ENCODE data around the gene MED14.
"Not testable (repeated sequence)": the region's sequence is repeated elsewhere in the genome, so short reads cannot be mapped to it uniquely, and the experiment has no call there.

The MED14 gene

DNA sequence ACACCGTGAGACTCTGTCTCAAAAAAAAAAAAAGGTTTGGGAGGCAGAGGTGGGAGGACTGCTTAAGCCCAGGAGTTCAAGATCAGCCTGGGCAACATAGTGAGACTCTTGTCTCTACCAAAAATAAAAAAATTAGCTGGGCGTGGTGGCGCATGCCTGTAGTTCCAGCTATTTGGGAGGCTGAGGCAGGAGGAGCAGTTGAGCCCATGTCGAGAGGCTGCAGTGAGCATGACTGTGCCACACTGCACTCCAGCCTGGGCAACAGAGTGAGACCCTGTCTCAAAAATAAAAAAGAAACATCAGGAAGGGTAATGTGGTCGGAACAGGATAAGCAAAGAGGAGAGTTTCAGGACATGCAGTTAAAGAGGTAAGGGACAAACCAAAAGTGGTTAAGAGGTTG is 2.8 kb downstream of the MED14 start:
- DNase-seq (ENCODE audit: extremely low spot score, insufficient read length, low read depth) = not testable (repeated sequence)
- FAIRE-seq = peak; percentile 5

DNA sequence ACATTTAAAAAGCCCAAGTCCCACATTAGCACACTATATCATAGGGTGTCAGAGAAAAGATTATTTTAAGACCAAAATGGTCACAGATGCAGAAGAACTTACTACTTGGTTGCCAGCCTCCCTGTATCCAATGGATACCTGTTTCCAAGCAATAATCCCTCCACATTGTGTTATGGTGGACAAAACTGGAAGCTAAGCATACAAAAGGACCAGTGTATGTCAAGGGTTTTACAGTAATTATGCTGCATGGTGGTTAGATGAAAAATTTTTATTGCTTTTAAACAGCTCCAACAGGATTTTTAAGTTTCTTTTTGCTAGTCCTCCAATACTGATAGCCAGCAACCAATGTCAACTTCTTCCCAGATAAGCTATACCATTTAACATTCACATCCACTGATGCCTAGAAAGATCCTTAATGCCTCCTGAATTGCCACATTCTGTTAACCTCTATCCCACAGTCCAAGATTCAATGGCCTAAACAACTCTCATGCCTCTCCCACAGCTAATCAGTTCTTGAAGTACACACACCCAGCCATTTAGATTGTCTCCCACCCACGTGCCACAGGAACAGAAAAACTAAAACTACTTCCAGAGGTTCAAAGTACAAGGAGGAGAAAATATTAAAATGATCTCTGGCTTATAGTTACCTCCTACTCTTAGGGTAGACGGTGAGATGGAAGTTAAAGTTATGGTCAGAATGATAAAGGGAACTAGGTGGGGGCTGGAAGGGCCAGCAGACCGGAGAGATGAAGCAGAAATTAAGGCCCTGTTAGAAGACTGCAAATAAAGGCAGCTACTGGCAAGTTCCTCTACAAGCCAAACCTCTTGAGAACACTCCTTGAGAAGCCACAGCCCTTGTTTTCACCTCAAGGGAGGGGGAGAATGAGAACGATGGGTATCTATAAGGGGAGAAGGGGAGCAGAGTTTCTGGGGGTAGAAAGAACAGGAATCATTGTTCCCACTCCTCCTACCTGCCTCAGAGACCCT is 5.5 kb downstream of the MED14 start:
- FAIRE-seq (peak; percentile 91), DNase-seq (ENCODE audit: extremely low spot score, insufficient read length, low read depth) (no peak)

DNA sequence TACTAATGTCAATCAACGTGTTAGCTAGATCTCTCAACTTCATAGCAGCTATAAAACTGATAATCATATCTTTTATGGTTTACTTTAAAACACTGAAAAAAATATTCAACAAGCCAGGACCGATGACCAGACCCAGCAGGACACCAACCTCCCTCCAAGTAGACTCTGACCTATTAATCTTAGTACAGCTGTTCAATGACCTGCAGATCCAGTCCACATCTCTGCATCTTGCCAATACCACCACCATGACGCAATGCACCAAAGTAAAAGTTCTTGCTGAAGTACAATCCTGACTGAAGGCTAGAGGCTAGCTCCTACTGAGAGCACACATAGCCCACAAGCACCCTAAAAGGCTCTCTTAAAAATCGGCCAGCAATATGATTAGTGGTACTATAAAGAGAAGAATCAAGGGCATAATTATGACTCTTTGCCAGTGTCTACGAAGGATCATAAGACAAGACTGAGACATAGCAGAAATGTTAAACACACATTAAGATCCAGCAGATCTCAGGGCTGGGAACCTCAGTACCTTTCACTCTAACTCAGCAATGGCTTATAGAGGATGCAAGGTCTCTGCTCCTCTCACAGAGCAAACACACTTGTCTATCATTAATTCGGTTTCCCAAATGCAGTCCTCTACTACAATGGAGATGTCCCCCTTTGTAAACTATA is 7.6 kb downstream of the MED14 start:
- FAIRE-seq = no peak

DNA sequence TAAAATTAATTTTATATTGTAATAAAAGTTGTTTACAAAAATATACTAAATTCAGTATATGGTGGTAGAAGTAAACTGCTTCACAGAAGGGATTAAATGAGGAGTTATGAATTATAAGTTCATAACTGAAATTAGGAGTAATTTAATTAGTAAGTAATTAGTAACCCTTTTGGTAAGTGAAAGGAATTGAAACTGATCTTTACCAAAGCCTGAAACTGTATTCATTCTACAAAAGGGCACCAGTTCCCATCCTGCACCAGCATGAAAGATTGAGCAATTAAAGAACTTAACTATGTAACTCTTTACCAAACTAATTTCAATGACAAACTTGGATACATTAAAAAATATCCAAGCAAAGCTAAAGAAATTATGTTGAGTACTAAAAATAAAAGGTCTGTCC is 8.2 kb downstream of the MED14 start:
- no peak for DNase-seq (ENCODE audit: extremely low spot score, insufficient read length, low read depth)
- peak; percentile 31 for FAIRE-seq

More for the DNA sequence above, 7.6 kb downstream of the MED14 start:
- no peak for DNase-seq (ENCODE audit: extremely low spot score, insufficient read length, low read depth)

DNA sequence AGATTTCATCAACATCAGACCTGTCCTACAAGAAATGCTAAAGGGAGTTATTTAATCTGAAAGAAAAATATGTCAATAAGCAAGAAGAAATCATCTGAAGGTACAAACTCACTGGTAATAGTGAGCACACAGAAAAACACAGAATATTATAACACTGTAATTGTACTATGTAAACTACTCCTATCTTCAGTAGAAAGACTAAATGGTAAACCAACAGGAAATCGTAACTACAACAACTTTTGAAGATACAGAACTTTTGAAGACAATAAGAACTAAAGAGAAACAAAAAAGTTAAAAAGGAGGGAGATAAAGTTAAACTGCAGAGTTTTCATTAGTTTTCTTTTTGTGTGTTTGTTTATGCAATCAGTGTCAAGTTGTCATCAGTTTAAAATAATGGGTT is 12.4 kb downstream of the MED14 start:
- FAIRE-seq = no peak
- DNase-seq (ENCODE audit: extremely low spot score, insufficient read length, low read depth) = no peak

DNA sequence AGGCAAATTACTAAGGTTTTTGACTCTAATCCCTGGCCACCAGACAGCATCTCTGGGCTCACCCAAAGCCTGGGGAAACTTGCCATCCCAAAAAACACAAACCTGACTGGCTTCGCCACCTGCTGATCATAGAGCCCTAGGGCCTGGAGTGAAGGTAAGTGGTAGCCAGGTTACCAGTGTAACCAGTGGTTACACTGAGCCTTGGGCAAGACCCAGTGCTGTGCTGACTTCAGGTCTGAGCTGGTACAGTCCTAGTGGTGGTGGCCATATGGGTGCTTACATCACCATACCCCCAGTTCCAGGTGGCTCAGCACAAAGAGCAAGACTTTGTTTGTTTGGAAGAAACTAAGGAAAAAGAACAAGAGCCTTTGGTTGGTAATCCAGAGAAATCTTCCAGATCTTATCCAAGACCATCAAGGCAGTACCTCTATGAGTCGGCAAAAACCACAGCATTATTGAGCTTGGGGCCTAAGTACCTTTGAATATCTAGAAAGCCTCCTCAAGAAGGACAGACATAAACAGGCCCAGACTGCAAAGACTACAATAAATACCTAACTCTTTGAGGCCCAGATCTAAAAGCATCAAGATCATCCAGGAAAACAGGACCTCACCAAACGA is 13.7 kb downstream of the MED14 start:
- FAIRE-seq (no peak), DNase-seq (ENCODE audit: extremely low spot score, insufficient read length, low read depth) (no peak)

DNA sequence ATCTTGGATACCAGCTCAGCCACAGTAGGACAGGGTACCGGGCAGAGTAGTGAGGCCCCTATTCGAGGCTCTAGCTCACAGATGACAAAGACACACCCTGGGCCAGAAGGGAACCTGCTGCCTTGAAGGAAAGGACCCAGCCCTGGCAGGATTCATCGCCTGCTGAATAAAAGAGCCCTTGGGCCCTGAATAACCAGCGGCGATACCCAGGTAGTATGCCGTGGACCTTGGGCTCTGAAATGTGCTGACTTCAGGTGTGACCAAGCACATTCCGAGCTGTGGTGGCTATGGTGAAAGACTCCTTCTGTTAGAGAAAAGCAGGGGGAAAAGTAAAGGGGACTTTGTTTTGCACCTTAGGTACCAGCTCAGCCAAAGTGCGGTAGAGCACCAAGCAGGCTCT is 14.6 kb downstream of the MED14 start:
- FAIRE-seq (no peak), DNase-seq (ENCODE audit: extremely low spot score, insufficient read length, low read depth) (no peak)

DNA sequence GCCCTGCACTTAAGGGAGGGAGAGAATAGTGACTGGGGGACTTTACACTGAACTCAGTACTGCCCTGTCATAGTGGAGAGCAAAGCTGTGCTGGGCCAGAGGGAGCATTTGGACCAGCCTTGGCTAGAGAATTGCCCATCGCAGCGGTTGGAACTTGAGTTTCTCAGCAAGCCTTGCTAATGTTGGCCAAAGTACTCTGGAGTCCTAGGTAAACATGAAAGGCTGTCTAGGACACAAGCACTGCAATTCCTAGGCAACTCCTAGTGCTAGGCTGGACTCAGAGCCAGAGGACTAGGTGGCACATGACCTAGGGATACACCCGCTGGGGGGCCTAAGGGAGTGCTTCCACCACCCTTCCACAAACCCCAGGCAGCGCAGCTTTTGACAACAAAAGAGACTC is 15.0 kb downstream of the MED14 start:
- no peak for DNase-seq (ENCODE audit: extremely low spot score, insufficient read length, low read depth)
- no peak for FAIRE-seq

DNA sequence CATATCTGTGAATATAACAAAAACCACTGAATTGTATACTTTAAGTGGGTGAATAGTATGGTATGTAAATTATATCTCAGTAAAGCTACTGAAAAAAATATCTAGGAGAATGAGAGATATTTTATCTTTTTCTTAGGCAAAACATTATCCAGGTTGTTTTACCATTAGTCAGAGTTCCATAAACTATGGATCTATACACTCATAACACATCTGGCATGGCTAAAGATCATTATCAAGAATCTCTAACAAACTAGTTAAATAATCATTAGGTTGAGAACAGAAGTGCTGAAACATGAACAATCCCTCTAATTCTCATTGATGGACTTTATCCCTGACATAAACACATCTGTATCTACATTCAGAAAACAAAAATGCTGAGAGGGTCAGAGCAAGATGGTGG is 15.6 kb downstream of the MED14 start:
- DNase-seq (ENCODE audit: extremely low spot score, insufficient read length, low read depth) (no peak), FAIRE-seq (peak; percentile 9)

DNA sequence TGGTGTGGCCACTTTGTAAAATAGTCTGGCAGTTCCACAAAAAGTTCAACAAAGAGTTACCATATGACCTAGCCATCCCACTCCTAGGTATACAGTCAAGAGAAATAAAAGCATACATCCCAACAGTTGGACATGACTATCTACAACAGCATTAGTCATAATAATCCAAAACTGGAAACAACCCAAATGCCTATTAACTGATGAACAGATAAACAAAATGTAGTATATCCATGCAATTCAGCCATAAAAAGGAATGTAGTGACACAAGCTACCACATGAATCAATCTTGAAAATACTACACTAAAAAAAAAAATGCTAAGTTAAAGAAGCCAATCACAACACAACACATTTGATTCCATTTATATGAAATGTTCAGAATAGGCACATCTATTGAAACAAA is 16.1 kb downstream of the MED14 start:
- DNase-seq (ENCODE audit: extremely low spot score, insufficient read length, low read depth) (no peak), FAIRE-seq (no peak)

DNA sequence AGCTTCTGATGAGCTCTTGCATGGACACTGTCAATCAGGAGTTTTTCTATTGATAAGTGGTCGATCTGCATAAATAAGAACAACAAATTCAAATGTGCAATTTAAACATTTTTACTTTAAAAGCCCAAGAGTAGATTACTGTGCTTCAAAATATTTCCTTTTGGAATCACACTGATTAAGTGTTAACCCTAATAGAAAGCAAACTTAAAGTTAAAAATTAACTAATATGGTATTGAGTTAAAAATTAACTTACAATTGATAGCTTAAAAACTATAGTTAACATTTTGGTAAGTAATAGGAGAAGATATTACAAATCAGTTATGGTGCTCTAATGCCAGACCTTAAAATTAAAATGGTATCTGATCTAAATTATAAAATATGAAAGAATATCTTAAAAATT is 25.9 kb downstream of the MED14 start:
- FAIRE-seq = no peak
- no peak for DNase-seq (ENCODE audit: extremely low spot score, insufficient read length, low read depth)

DNA sequence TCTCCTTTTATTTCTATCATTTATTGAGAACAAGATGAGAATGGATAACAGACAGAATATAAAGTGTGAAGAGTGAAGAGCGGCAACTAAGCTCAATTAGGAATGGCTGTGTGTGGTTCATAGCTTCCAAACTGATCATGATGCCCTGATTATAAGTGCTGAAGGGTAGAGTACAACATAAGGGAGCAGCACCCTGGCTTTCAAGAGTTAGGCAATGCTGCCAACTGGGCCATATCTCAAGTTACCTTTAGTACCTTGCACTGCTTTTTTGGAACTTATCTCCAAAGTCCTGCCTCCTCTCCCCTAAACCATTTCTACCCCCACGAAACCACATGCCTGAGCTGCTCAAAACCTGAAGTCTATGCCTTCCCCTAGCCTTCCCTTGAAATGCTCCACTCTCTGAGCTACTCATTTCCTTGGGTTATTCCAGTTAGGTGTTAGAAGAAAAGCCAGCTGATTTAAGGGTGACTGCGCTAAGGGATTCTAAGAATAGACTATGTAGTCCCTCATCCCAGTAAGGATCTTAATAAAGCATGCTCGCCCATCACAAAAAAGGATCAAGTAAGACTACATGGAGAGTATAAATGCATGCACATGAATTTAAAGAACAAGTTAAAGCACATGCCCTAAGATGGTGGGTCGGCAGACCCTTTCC is 29.6 kb downstream of the MED14 start:
- DNase-seq (ENCODE audit: extremely low spot score, insufficient read length, low read depth) (no peak), FAIRE-seq (no peak)

DNA sequence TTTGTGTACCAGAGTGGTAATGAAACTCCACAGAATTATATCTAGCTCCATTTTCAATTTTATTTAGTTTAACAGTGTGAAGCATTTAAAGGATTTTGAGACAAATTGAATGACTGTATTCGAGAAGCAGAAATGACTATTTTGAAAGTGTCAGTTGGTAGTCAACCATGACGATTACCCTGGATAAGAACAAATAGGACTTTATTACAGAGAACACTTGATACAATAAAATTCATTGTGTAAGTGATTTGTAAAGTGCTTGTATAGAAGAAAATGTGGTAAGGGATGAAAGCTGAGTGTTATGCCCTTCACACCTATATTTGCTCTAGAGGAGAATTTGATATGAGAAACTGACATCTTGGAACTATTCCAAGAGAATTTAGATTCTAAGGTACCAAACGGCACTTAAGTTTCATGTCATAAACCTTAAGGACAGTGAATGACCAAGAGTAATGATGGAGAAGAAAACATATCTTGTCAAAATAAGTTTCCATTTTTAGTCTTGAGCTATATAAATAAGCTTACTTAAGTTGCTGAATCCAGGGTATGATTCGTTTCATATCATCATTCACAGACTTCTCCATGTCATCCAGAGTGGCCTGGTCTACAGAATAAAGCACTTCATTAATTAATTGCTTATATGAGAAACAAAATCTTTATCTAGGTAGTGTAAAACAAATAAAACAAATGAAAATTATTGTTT is 34.6 kb downstream of the MED14 start:
- no peak for FAIRE-seq
- DNase-seq (ENCODE audit: extremely low spot score, insufficient read length, low read depth) = no peak

DNA sequence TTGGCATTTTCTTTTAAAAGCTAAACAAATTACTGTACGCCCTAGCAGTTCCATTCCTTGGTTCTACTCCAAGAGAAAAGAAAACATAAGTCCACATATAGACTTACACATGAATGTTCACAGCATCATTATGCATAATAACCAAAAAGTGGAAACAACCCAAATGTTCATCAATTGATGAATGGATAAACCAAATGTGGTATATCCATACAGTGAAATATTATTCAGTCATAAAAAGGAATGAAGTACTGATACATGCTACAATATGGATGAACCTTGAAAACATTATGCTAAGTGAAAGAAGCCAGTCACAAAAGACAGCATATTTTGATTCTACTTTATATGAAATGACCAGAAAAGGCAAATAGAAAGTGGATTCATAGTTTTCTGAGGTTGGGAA is 36.5 kb downstream of the MED14 start:
- DNase-seq (ENCODE audit: extremely low spot score, insufficient read length, low read depth) (no peak), FAIRE-seq (no peak)

DNA sequence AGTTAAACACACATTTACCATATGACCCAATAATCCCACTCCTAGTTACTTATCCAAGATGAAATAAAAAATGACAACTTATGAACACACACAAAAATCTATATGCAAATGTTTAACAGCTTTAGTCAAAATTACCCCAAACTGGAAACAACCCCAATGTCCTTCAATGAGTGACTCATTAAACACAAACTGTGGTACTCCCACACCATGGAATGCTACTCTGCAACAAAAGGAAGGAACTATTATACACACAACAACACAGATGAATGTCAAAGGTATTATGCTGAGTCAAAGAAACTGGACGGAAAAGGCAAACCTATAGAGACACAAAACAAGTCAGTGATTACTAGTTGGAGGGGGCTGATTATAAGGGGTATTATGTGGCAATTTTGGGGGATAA is 40.5 kb downstream of the MED14 start:
- FAIRE-seq = no peak
- no peak for DNase-seq (ENCODE audit: extremely low spot score, insufficient read length, low read depth)

DNA sequence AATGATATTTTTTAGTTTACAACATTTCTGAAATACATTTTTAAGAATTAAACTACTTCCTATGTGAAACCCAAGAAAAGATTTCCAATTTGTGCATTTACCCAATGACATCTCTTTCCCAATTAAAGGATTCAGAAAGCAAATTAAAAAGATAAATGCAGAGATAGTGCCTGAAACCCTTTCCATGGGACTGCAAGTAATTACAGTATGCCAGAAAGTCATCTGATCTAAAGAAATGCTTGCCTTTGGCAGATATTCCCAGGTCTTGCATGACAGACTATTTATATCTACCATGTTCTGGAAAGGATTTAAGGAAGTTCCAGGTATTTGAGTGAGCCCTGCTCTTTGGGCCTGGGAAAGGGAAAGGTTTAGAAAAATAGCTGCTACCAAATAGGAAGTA is 46.4 kb downstream of the MED14 start:
- FAIRE-seq (no peak), DNase-seq (ENCODE audit: extremely low spot score, insufficient read length, low read depth) (no peak)

DNA sequence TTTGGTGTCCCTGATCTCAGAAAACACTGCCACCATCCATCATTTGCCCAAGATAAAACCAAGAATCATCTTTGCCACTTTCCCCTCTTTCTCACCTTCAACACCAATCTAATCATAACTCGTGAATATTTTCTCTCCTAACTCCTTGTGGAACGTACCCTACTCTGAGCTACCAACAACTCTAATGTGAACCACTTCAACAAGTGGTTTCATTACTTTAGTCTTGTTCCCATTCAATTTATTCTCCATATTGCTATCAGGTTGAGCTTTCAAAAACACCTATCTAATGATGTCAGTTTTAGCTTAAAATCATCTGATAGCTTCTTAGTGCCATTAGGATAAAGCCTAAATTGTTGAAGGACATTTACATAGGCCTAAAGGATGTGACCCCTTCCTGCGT is 48.2 kb downstream of the MED14 start:
- no peak for FAIRE-seq
- DNase-seq (ENCODE audit: extremely low spot score, insufficient read length, low read depth) = no peak

DNA sequence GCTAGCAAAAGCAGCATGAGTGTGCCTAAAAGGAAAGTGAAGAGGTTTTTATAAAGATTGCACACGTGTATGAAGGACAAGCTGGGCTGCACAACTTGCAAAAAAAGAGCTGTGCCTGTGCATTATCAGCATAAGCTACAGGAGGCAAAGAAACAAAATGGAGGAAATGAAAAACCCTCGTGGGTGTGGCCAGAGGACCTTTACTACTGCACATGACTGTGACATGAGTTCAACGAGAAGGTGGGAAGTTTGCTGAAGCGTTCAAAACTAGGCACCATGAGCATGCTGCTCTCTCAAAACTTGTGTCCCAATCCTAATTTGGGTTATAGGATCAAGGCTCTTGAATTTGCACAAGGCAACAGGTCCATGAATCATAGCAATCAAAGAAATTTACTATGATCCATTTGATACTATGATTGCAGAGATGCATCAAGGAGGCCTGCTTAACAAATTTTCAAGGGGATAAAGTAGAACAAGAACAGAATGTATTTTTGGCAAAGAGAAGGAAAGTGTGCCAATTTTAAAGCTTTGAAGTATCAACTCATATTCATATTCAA is 49.9 kb downstream of the MED14 start:
- FAIRE-seq (peak; percentile 68), DNase-seq (ENCODE audit: extremely low spot score, insufficient read length, low read depth) (no peak)

DNA sequence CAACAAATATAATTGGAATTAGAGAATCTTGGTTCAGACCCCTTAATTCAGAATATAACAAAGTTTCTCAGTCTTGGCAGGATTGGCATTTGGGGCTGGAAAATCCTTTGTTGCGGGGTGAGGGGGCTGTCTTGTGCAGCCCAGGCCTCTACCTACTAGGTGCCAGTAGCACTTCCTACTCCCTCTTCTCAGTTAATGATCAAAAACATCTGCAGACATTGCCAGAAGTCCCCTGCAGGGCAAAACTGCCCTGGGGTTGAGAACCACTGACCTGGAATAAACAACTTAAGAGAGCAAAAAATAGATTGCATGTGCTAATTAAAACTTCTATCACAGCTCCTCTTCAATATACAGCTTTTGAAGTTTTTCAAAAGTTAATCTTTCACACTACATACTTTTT is 51.2 kb downstream of the MED14 start:
- peak; percentile 5 for FAIRE-seq
- no peak for DNase-seq (ENCODE audit: extremely low spot score, insufficient read length, low read depth)

DNA sequence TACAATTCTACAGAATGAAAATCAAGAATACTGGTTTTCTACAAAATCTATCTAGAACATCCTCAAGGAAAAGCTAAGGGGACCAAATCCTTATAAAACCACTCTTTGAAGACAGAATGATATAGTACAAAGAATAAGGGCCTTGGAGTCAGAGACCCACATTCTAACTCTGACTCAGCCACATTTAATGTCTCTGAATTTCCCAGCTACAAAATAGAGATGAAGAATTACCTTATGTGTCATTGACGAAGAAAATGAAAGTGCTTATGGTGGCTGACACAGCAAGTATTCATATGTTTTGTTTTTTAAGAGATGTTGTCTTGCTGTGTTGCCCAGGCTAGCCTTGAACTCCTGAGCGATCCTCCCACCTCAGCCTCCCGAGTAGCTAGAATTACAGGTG is 52.1 kb downstream of the MED14 start:
- DNase-seq (ENCODE audit: extremely low spot score, insufficient read length, low read depth) = no peak
- no peak for FAIRE-seq
